Activated CD4-positive, alpha-beta T cell treated with anti-CD3 and anti-CD28 coated beads, Interleukin-2, amount 10 ng/mL, durations not matched to agents 7 days and 5 days (primary cell): Measurements from ENCODE around the gene MORN2. TPM values are rescaled to one million over a fixed set of nuclear protein-coding genes. Genes with fewer than 3 reads are reported as not detected.

Experiments
- CTCF ChIA-PET: fragments of 350-600 bp; sonication (Branson Sonifier 250); formaldehyde crosslinking; loops from one replicate; lab custom pipeline; 2021; ENCODE audit warnings: antibody characterized with exemption; lab: Charles Lee
- POLR2A ChIA-PET: fragments of 350-600 bp; sonication (Branson Sonifier 250); formaldehyde crosslinking; loops from one replicate; lab custom pipeline; 2021; ENCODE audit warnings: antibody characterized with exemption; lab: Charles Lee
- DNase-seq: peaks from one replicate; pipeline ENCODE4 v3.0.0-alpha.2; 2020
- H3K27ac Mint-ChIP-seq: one replicate; pipeline ENCODE4 v1.8.0; 2021; ENCODE audit warnings: mild to moderate bottlenecking, moderate library complexity, mixed read lengths
- H3K27me3 Mint-ChIP-seq: one replicate; pipeline ENCODE4 v1.8.0; 2021; ENCODE audit warnings: mixed read lengths
- H3K36me3 Mint-ChIP-seq: one replicate; pipeline ENCODE4 v1.8.0; 2021; ENCODE audit warnings: low read depth, mixed read lengths
- H3K4me1 Mint-ChIP-seq: one replicate; pipeline ENCODE4 v1.8.0; 2021; ENCODE audit warnings: mixed read lengths
- H3K4me3 Mint-ChIP-seq: one replicate; pipeline ENCODE4 v1.8.0; 2021; ENCODE audit warnings: mild to moderate bottlenecking, moderate library complexity, mixed read lengths
- H3K9me3 Mint-ChIP-seq: one replicate; pipeline ENCODE4 v1.8.0; 2021; ENCODE audit warnings: mixed read lengths
- total RNA-seq, 2 experiments: library from RNA; stranded (reverse); gene quantifications; one replicate each; pipeline ENCODE4 v1.2.3, GENCODE V29; 2021

MORN2 gene
- total RNA-seq, 2 experiments from 2014 or later: 1.7 to 2.8 TPM

GRCh38 chr2:38863061-38863695, 12.6 kb upstream of the MORN2 start:
- Mint-ChIP-seq H3K9me3 (no peaks in the 10 kb centered on the region), H3K4me1 (peaks cover 14% of the 10 kb centered on the region), H3K27ac (no peak overlapping the region), H3K27me3 (no peaks in the 10 kb centered on the region), H3K36me3 (peaks cover 23% of the 10 kb centered on the region), H3K4me3 (no peak overlapping the region)
- DNase-seq: peak; percentile 9
- CTCF ChIA-PET: no interaction called here
- POLR2A ChIA-PET: interaction anchor here (0.7 kb wide), 1 partner anchor 394 kb away, joined by 4 read pairs; no protein-coding TSS in a partner anchor

- peaks cover 12% of the 10 kb centered on the region for H3K9me3 Mint-ChIP-seq
- peaks cover 14% of the 10 kb centered on the region for H3K4me1 Mint-ChIP-seq
- CTCF ChIA-PET: no interaction called here
- H3K27ac Mint-ChIP-seq: no peak overlapping the region
- H3K4me3 Mint-ChIP-seq: no peak overlapping the region
- H3K36me3 Mint-ChIP-seq: peaks cover 25% of the 10 kb centered on the region
- DNase-seq: no peak
- POLR2A ChIA-PET: no interaction called here
- H3K27me3 Mint-ChIP-seq: no peaks in the 10 kb centered on the region
Measured at GRCh38 chr2:38866773-38867443, 8.9 kb upstream of the MORN2 start.

- Mint-ChIP-seq H3K4me1 (peaks cover 22% of the 10 kb centered on the region), H3K27ac (no peak overlapping the region), H3K36me3 (peaks cover 25% of the 10 kb centered on the region), H3K4me3 (no peak overlapping the region), H3K9me3 (peaks cover 17% of the 10 kb centered on the region), H3K27me3 (no peaks in the 10 kb centered on the region)
- DNase-seq: no peak
- POLR2A ChIA-PET: interaction anchor here (0.7 kb wide), 1 partner anchor 13 kb away, joined by 9 read pairs; no protein-coding TSS in a partner anchor
- CTCF ChIA-PET: no interaction called here
Measured at GRCh38 chr2:38871432-38871831, 4.3 kb upstream of the MORN2 start.

GRCh38 chr2:38873763-38874162, 2.0 kb upstream of the MORN2 start:
- POLR2A ChIA-PET: no interaction called here
- peaks cover 17% of the 10 kb centered on the region for H3K9me3 Mint-ChIP-seq

GRCh38 chr2:38875227-38875575, 575 bp upstream of the MORN2 start:
- peak overlapping the region; percentile 91 for H3K27ac Mint-ChIP-seq
- no peaks in the 10 kb centered on the region for H3K27me3 Mint-ChIP-seq
- H3K9me3 Mint-ChIP-seq: peaks cover 7% of the 10 kb centered on the region
- peak overlapping the region; percentile 82 for H3K4me3 Mint-ChIP-seq
- peaks cover 11% of the 10 kb centered on the region for H3K36me3 Mint-ChIP-seq
- H3K4me1 Mint-ChIP-seq: peaks cover 25% of the 10 kb centered on the region
- ChIA-PET POLR2A (no interaction called here), CTCF (interaction anchor here (0.6 kb wide), 1 partner anchor 367 kb away, joined by 3 read pairs; no protein-coding TSS in a partner anchor)
- no peak for DNase-seq

More at GRCh38 chr2:38873763-38874162, 2.0 kb upstream of the MORN2 start:
- peaks cover 17% of the 10 kb centered on the region for H3K36me3 Mint-ChIP-seq
- H3K4me1 Mint-ChIP-seq: peaks cover 25% of the 10 kb centered on the region
- CTCF ChIA-PET: interaction anchor here (0.7 kb wide), 1 partner anchor 52 kb away, joined by 4 read pairs; no protein-coding TSS in a partner anchor
- no peak for DNase-seq
- H3K27me3 Mint-ChIP-seq: no peaks in the 10 kb centered on the region
- no peak overlapping the region for H3K4me3 Mint-ChIP-seq
- H3K27ac Mint-ChIP-seq: no peak overlapping the region

- Mint-ChIP-seq H3K36me3 (peaks cover 9% of the 10 kb centered on the region), H3K9me3 (peaks cover 5% of the 10 kb centered on the region), H3K27ac (peak overlapping the region; percentile 91), H3K27me3 (no peaks in the 10 kb centered on the region), H3K4me3 (peak overlapping the region; percentile 82), H3K4me1 (peaks cover 25% of the 10 kb centered on the region)
- DNase-seq: no peak
- ChIA-PET POLR2A (interaction anchor here (0.8 kb wide), 1 partner anchor 125 kb away, joined by 3 read pairs; the partner anchor contains the start of gene SRSF7), CTCF (interaction anchor here (1.0 to 1.6 kb wide), 2 partner anchors 24 to 93 kb away, joined by 3 read pairs; no protein-coding TSS in a partner anchor)
Measured at GRCh38 chr2:38876407-38876806, 631 bp downstream of the MORN2 start.

- H3K4me1 Mint-ChIP-seq: no peaks in the 10 kb centered on the region
- no peaks in the 10 kb centered on the region for H3K9me3 Mint-ChIP-seq
- POLR2A ChIA-PET: no interaction called here
- H3K27me3 Mint-ChIP-seq: peaks cover 4% of the 10 kb centered on the region
- H3K27ac Mint-ChIP-seq: no peak overlapping the region
- no peak for DNase-seq
- no peaks in the 10 kb centered on the region for H3K36me3 Mint-ChIP-seq
- CTCF ChIA-PET: no interaction called here
- no peak overlapping the region for H3K4me3 Mint-ChIP-seq
Measured at GRCh38 chr2:38886063-38886462, 10.3 kb downstream of the MORN2 start.

- no peaks in the 10 kb centered on the region for H3K9me3 Mint-ChIP-seq
- DNase-seq: no peak
- H3K27me3 Mint-ChIP-seq: peaks cover 4% of the 10 kb centered on the region
- ChIA-PET POLR2A (no interaction called here), CTCF (interaction anchor here (1.1 kb wide), 1 partner anchor 42 kb away, joined by 3 read pairs; no protein-coding TSS in a partner anchor)
- H3K4me3 Mint-ChIP-seq: no peak overlapping the region
- H3K27ac Mint-ChIP-seq: no peak overlapping the region
- H3K36me3 Mint-ChIP-seq: no peaks in the 10 kb centered on the region
- no peaks in the 10 kb centered on the region for H3K4me1 Mint-ChIP-seq
Measured at GRCh38 chr2:38887347-38887746, 11.6 kb downstream of the MORN2 start.

GRCh38 chr2:38887902-38888554, 12.3 kb downstream of the MORN2 start:
- Mint-ChIP-seq H3K9me3 (no peaks in the 10 kb centered on the region), H3K27ac (no peak overlapping the region), H3K4me1 (no peaks in the 10 kb centered on the region), H3K27me3 (peaks cover 4% of the 10 kb centered on the region), H3K36me3 (no peaks in the 10 kb centered on the region), H3K4me3 (no peak overlapping the region)
- ChIA-PET POLR2A (no interaction called here), CTCF (no interaction called here)
- no peak for DNase-seq

GRCh38 chr2:38889045-38889444, 13.3 kb downstream of the MORN2 start:
- ChIA-PET POLR2A (no interaction called here), CTCF (no interaction called here)
- no peaks in the 10 kb centered on the region for H3K36me3 Mint-ChIP-seq
- no peak overlapping the region for H3K4me3 Mint-ChIP-seq
- DNase-seq: no peak
- H3K4me1 Mint-ChIP-seq: no peaks in the 10 kb centered on the region
- H3K27ac Mint-ChIP-seq: no peak overlapping the region
- H3K27me3 Mint-ChIP-seq: peaks cover 4% of the 10 kb centered on the region
- H3K9me3 Mint-ChIP-seq: no peaks in the 10 kb centered on the region

- H3K27ac Mint-ChIP-seq: no peak within 1 kb of the TSS
- no peaks in the 10 kb centered on the region for H3K36me3 Mint-ChIP-seq
- ChIA-PET CTCF (no interaction called here), POLR2A (no interaction called here)
- no peak for DNase-seq
- H3K4me3 Mint-ChIP-seq: no peak within 1 kb of the TSS
- no peaks in the 10 kb centered on the region for H3K9me3 Mint-ChIP-seq
- H3K27me3 Mint-ChIP-seq: peaks cover 4% of the 10 kb centered on the region
- H3K4me1 Mint-ChIP-seq: no peaks in the 10 kb centered on the region
Measured at GRCh38 chr2:38889575-38889974, 13.8 kb downstream of the MORN2 start, which contains the start of gene ARHGEF33. TSS of gene ARHGEF33 (plus strand) at chr2:38889875. CDS start at chr2:38919448, 29,573 bp downstream.

GRCh38 chr2:38892819-38893218, 17.0 kb downstream of the MORN2 start:
- H3K36me3 Mint-ChIP-seq: no peaks in the 10 kb centered on the region
- no peaks in the 10 kb centered on the region for H3K4me1 Mint-ChIP-seq
- H3K27me3 Mint-ChIP-seq: peaks cover 7% of the 10 kb centered on the region
- DNase-seq: no peak
- H3K27ac Mint-ChIP-seq: no peak overlapping the region
- POLR2A ChIA-PET: interaction anchor here (0.6 kb wide), 2 partner anchors 93 to 349 kb away, joined by 3 to 7 read pairs; no protein-coding TSS in a partner anchor
- CTCF ChIA-PET: interaction anchor here (0.8 kb wide), 1 partner anchor 77 kb away, joined by 3 read pairs; no protein-coding TSS in a partner anchor
- H3K4me3 Mint-ChIP-seq: no peak overlapping the region
- H3K9me3 Mint-ChIP-seq: no peaks in the 10 kb centered on the region
